CD4-positive, alpha-beta T cell treated with Interleukin-10 for 1 hour (primary cell): ENCODE data around the gene FAH.

Experiments
- DNase-seq: peaks from one replicate; pipeline ENCODE4 v3.0.0-alpha.2; 2020

FAH gene

GRCh38 chr15:80174017-80174746 lies 21.4 kb downstream of the FAH start:
- no peak for DNase-seq

- DNase-seq = no peak
Observed at GRCh38 chr15:80175436-80175835, 22.6 kb downstream of the FAH start.

GRCh38 chr15:80176443-80176842 lies 23.6 kb downstream of the FAH start:
- no peak for DNase-seq

- no peak for DNase-seq
Observed at GRCh38 chr15:80177156-80177555, 24.4 kb downstream of the FAH start.

DNA sequence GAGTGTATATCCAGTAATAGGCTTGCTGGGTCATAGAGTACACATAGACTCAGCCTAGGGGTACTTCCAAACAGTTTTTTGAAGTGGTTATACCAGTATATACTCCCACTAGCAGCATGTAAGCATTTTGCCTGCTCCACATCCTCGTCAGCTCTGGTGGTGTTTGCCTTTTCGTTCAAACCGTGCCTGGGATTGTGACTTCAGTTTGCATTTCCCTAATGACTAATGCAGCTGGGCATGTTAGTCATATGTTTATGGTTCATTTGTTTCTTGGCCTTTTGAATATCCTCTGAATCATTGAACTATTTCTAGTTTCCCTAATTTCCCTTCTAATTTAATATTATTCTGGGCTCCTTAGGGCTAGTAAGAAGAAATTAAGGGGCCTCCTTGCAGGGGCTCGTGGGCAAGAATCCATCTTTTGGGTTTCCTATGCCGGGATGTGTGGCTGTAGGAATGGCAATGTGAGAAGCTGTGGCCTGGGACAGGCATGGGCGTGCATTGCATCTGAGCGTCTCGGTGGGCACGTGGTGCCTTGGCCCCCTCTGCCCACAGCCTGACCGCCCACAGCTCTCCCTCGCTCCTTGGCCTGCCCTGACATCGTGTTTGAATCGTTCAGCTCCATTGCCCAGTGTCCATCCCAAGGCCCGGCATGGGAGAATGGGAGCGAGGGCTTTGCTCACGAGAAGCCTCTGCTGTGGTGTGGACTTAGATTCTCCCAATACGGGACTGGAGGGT lies 26.4 kb downstream of the FAH start:
- DNase-seq = no peak

DNA sequence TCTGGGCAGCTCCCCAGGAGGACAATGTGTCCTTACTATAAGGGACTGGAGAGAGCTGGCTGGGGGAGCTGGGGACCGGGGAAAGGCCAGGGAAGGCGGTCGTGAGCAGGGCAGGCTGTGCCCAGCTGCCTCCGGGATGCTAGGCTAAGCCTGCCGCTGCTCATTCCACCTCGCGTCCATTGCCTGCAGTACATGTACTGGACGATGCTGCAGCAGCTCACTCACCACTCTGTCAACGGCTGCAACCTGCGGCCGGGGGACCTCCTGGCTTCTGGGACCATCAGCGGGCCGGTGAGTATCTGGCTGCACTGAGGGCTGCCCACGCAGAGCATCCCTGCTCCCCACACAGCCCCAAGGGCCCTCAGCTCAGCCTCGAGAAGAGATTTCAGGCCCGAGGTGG lies 27.1 kb downstream of the FAH start:
- no peak for DNase-seq

- DNase-seq = no peak
Observed at GRCh38 chr15:80180468-80180867, 27.7 kb downstream of the FAH start.

DNA sequence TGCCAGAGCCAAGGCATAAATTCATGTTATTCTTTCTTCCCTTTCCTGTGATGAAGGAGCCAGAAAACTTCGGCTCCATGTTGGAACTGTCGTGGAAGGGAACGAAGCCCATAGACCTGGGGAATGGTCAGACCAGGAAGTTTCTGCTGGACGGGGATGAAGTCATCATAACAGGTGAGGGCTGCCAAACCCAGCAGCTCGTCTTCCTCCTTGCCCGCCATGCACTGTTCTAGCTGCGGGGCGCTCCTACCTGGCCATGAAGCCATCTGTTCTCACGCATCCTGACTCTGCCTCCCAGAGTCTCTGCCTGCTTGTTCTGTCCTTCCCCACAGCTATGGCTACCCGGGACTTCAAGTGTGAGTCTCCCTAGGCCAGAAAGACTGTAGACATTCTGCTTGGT lies 28.2 kb downstream of the FAH start:
- DNase-seq = no peak

DNA sequence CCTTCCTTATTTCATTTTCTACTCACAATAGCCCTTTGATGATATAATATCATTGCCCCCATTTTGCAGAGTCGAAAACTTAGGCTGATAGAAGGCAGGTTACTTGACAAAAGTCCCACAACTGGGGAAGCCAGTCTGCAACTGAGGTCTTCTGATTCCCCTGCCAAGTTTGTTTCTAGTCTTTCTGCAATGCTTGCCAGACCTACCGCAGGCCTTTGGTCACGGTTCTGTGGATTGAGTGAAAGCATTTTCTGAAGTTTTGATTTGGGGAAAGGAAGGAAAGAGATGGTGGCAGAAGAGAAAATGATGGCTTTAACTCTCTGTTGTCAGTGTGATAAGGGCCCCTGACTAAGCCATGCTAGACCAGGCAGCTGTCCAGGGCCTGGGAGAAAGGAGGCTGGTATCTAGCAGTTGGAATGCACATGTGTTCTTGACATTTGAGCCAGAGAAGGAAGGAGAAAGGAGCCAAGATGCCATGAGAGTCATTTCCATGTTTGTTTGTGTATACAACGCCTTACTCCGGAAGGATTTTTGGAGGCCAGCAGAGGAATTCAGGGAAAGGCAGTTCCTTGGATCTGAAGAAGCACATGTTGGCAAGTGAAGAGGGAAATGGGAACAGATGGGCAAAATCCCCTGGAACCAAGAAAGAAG lies 29.9 kb downstream of the FAH start:
- DNase-seq = no peak

DNA sequence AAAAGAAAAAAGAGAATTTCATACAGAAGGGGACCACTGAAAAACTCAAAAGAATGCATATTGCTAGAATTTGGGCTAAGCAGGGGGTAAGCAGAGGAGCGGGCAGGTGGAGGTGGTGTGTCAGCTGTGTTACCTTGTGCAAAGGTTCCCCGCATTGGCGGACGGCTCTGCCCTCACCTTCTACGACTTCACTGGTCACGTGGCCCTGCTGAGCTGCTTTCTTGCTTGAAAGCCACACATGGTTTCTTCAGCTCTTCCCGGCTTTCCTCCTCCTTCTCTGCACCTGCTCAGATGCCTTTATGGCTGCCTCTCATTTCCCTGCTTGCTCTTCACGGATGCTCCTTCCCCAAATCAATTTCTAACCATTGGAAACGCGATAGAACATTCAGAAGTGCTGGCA lies 30.5 kb downstream of the FAH start:
- no peak for DNase-seq

DNA sequence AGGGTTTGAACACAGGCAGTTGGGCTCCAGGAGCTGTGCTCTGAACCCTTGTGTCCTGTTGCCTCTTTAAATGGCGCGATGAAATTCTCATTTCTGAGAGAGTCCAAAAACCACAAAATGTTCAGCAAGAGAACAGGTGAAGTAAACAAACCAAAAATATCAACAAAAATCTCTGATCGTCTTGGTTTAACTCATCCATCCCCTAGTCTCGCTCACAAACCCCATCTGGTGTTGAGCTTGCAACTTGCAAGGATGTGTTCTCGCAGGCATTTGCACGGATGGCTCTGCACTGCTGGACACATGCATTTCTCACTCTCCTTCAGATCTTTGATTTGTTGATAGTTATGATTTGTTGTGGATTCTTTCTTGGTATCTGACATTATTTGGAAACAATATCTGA lies 31.1 kb downstream of the FAH start:
- DNase-seq = no peak

GRCh38 chr15:80184554-80184953 lies 31.8 kb downstream of the FAH start:
- DNase-seq = no peak

DNA sequence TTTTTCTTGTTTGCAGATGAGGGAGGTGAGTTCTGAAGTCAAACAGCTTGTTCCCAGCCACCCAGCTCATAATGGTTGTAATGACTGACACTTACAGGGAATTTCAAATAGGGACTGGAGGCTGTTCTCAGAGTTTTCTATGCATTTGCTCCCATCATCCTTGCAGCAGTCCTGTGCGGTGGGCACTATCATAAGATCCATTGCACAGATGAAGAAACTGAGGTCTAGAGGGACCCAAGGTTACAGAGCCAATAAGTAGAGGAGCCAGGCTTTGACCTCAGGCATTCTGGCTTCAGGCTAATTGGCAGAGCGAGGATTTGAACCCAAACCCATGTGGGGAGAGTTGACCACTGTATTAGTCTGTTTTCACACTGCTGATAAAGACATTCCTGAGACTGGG lies 32.4 kb downstream of the FAH start:
- no peak for DNase-seq

GRCh38 chr15:80186066-80186465 lies 33.3 kb downstream of the FAH start:
- DNase-seq = no peak

DNA sequence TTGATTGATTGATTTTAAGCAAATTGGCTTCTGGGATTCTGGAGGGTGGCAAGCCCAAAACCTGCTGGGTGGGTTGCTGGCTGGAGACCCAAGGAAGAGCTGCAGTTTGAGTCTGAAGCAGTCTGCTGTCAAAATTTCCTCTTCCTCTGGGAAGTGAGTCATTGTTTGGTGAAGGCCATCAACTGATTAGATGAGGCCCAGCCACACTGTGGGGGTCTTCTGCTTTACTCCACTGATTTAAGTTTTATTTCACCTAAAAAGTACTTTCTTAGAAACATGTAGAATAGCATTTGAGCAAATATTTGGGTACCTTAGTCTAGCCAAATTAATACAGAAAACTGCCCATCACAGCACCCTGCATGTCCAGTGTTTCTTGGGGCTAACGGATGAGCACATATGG lies 33.8 kb downstream of the FAH start:
- DNase-seq = no peak

DNA sequence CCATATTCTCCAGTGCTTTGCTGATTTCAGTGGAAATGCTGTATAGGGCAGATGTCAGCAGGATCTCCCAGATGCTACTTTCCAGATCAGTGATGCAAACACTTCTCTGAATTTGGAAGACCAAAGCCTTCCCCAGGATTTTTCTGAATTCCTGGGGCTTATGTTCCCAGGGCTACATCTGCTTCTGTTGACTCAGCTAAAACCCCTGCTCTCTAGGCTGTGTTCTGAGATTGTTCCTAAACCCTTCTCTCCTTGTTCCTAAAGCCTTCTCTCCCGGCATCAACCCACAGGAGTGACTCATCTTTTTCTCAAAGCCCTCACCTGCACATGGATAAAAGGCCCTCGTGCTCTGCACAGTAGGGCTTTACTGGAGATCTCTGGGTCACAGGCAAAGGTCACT lies 35.5 kb downstream of the FAH start:
- no peak for DNase-seq

- DNase-seq = no peak
Observed at GRCh38 chr15:80191198-80191597, 38.4 kb downstream of the FAH start.

DNA sequence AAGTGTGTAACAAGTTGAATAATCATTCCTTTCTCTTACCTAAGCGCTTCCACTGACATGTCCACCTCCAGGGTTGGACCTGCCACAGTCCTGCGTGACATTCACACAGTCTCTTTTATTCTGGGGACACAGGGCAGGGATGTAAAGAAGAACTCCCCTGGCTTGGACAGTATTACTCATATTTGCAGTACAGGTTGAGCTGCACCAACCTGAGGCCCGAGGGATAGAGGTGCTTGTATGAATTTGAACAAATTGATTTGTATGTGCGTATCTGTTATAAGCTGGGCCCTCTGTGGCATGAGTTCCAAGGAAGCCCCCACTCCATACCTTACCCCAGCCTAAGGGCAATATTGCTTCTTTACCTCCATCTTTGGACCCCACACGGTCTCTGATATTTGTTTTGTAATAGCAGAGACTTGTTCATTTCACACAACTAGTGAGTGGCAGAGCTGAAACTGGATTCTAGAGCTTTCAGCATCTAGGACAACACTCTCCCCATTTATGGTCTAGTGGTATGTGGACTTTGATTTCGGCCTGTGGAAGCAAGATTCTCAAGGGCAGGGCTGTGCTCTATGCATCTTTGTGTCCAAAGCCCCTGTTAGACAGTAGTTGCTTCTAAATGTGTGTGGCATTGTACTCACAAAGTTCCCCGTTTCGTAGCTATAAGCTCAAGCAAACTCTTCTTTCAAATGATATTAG lies 39.2 kb downstream of the FAH start:
- DNase-seq = no peak

DNA sequence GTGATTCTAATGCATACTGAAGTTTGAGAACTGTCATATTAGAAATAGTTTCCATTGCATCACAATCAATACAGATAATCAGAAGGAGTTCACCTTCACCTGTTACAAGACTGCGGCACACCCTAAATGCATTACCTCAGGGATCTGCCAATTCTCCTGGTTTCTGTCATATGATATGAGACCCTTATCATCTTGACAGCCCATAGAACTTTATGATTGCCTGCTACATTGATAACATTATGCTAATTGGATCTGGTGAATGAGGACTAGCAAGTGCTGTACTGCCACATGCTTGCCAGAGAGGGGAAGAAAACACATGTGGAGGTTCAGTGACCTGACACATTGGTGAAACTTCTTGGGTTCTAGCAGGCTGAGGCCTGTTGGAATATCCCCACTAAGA lies 41.4 kb downstream of the FAH start:
- DNase-seq = no peak

- DNase-seq = no peak
Observed at GRCh38 chr15:80194914-80195313, 42.1 kb downstream of the FAH start.

DNA sequence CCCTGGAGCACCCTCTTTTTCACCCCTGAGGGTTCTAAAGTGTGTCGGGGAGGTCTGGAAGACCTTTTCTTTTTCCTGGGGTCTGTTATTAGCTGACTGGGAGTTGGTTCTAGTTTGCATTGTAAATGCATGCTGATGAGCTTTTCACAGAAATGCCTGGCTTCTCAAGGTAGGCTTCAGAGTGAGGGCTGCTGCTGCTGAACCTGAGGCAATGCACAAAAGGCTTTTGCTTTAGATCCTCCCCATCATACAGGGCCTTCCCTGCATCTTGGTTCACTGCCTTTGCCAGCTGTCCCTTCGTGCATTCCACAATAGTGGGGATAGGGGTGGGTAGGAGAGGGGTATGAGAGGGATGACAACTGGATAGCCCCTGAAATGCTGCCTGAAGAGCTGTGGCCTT lies 46.6 kb downstream of the FAH start:
- DNase-seq = no peak

DNA sequence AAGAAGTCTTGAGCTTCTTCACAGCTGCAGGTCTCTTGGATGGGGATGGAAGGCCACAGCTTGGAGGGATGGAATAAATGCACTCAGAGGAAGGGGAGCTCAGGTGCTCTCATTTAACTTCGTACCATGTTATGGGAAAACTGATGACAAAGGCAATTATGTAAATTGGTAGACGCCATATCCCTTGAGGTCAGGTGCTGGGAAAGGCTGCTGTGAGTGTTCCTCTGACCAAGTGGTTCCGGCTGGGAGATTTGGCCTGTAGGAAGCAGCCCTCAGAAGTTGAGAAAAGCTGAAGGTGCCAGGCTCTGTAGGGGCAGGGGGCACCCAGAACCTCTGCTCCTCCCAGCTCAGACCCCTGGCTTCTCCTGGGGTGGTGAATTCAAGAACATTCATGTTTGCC lies 47.1 kb downstream of the FAH start:
- DNase-seq = no peak

DNA sequence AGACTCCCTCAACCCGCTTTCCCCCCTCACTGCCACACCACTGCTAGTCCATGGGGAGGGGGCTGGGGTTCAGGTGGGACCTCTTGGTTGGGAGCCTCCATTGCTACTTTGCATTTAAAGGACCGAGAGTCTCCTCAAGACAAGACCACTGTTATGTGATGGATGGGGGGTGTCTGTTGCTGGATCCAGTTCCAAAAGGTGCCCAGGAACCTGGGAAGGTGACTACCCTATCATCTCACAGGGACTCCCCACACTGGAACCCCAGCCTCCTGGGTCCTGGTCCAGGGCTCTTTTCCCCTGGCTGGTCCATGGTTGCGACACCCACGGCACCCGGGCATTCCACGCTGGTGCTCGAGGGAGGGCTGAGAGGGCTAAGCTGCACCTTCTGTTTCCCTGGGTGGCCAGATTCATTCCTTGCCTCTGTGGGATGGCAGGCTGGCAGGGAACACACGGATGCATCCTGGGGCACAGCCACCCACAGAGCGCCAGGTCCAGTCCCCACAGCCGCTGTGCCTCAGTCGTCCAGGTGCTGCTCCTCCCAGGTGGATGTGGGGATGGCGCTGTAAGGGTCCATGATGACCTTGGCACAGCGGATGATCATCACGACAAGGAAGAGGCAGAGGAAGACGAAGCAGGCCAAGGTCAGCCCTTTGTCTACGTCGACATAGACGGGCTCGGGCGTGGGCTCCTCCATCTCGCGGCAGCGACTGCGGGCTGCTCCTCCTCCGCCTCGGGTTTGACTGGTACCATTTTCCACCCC lies 48.6 kb downstream of the FAH start:
- no peak for DNase-seq
